NCI-H526 treated with DMSO at 0.1 percent for 48 hours (cell line): ENCODE data around the gene LRRC9.
A peak's percentile ranks its signal among the peaks of the same experiment; 100 is the strongest.
"Not testable (repeated sequence)": the region's sequence is repeated elsewhere in the genome, so short reads cannot be mapped to it uniquely, and the experiment has no call there.

ENCODE experiments used
- DNase-seq: peaks from one replicate; lab custom pipeline; 2025; lab: John Stamatoyannopoulos, UW

The LRRC9 gene

DNA sequence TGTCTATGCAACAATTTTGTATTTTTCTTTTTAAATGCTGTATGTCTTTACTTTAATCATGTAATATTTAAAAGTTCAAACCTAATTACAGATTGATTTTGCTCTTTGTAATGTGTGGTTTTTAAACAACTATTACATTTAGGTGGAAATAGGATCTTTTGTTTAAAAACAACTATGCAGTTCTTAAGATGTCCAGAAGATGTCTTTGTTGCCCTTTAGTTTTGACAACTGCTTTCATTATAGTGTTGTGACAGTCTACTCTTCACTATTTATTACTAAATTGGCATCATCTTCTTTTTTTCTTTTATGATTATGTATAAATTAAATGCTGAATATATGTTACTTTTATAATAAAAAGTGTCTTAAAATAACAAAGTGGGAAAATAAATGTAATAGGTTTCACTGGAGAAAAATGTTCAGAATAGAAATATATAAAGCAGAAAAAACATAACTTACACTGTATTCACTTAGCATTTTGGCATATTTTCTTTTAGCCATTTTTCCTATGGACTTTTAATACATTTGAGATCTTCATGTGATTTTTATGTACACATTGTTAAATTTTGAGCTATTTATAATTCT is 144.6 kb downstream of the LRRC9 start:
- DNase-seq: peak; percentile 10

DNA sequence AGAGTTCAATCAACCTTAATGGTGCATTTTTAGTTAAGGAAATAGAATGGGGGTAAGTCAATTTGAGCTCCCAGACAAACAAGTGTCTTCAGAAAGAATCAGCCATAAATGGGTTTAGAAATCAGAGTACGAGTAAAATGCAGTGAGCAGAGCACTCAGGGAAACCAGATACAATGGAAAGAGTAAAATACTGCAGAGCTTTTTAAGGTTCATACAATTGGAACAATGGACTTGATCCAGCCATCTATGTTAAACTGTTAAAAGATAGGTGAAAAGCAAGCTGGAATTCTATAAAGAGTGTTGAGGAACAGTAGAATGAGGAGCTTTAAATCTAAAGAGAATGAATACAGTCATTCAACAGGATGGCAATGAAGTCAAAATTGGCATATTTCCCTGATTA is 147.9 kb downstream of the LRRC9 start:
- DNase-seq: no peak

GRCh38 chr14:60079723-60080122 is 159.8 kb downstream of the LRRC9 start:
- no peak for DNase-seq

- DNase-seq: no peak
Observed at GRCh38 chr14:60085085-60085484, 165.1 kb downstream of the LRRC9 start.

DNA sequence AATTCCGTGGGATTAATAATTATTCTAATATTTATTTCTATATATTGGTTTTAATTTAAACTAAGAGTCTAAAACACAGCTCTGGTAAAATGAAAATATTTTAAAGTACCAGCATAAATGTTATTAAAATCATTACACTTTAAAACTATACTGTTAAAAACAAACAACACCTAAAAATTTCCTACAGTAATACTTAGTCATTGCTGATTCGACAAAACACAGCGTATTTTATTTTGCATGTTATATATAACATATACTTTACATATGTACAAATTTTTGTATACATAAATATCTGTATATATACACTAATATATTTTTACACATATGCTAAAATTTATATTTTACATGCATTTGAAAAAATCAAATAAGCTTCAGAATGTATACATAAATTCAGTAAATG is 165.7 kb downstream of the LRRC9 start:
- DNase-seq: no peak

- DNase-seq: no peak
Observed at GRCh38 chr14:60087668-60088067, 167.7 kb downstream of the LRRC9 start.

- DNase-seq: no peak
Observed at GRCh38 chr14:60089221-60089620, 169.3 kb downstream of the LRRC9 start.

DNA sequence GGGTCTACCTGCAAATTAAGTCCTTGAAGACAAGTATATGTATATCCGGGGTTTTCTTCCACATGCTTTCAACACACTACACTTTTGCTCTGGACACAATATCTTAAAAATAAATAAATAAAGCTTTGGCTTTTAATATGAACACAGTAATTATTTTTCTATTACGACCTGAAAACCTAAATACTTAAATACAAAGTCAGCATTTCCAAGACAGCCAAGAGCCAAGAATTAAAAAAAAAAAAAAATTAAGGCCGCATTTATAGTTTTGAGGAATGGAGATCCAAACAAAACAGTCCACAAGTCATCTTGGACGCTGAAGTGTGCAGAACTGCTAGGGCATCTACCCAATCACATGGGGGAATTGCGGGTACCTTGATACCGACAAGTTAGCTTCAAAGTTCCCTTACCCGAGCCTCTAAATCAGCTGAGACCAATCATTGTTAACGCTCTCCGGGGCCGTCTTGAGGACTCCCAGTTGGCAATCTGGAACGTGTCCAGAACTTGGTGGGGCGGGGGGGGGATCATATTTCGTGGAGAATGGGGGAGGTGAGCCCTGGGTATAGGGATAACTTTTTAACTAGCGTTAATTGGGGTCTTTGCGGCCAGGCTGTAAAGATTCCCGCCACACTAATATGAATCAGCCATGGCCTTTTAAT is 171.0 kb downstream of the LRRC9 start:
- DNase-seq: peak; percentile 57

- DNase-seq: peak; percentile 98
Observed at GRCh38 chr14:60091550-60092525, 171.9 kb downstream of the LRRC9 start, which contains the start of gene PCNX4. Gene PCNX4 (plus strand): TSS chr14:60091923. CDS start chr14:60107639, 15,716 bp downstream.

DNA sequence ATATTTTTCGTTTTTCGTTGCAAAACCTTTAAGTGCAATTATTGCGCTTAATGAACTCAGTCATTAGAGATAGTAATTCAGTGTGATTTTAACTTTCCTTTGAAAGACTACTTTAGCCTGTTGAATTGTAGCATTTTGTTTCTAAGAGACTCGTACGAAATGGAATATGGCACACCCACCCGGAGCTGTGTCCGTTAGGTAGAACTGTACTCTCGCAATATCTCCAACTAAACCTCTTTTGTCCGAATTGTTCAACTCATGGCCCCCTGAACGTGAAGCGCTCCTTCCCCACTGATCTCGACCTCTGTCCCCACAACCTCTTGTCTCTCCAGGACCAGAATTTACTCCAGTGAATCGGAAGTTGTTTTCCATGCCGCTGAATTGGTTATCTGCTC is 172.6 kb downstream of the LRRC9 start:
- DNase-seq: no peak

DNA sequence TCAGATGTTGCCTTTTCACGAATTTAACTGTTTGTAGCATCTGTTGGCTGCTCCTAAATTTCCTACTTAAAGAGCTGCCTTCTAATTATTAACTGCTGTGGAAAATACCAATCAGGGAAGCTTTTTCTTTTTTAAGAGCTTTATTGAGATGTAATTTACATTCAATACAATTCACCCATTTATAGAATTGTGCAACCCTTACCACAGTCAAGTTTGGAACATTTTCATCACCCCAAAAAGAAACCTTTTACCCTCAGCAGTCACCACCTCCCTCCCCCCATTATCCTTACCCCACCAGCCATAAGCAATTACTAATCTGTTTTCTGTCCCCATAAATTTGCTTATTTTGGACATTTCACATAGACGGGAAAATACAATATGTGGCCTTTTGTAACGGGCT is 173.1 kb downstream of the LRRC9 start:
- DNase-seq: no peak

DNA sequence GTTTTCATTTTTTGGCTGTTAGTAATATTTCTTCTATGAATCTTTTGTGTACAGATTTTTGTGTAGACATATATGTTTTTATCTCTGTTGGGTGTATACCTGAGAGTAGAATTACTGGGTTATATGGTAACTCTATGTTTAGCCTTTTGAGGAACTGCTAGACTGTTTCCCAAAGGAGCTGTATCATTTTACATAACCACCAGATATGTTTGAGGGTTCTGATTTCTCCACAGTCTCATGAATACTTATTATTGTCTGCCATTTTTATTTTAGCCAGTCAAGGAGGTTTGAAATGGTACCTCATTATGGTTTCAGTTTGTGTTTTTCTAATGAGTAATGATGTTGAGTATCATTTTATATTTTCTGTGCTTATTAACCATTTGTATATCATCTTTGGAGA is 173.7 kb downstream of the LRRC9 start:
- no peak for DNase-seq

DNA sequence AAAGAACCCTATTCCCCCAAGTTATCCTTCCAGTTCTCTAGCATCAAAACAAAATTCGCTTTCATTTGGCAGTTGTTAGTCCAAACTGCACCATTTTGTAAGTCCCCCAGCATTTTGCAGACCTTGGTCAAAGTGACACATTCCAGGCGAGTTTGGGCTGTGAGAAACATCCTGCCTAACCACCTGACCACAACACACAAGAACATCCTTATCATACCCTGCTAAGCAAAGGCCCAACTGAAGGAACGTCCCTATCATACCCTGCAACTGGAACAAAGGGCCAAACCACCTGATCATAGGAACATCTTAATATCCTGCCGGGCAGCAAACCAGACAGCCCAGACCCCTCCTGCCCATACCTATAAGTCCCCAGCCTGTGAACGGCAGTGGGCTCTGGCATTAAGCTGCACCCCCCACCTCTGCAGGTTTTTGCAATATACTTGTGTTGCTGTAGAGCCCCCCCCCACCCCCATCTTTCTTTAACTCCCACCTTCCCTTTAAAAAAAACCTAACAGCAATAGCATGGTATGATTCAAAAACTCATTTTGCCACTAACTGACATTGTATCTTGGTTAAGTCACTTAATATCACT is 174.5 kb downstream of the LRRC9 start:
- DNase-seq: no peak

- no peak for DNase-seq
Observed at GRCh38 chr14:60095231-60095630, 175.3 kb downstream of the LRRC9 start.

DNA sequence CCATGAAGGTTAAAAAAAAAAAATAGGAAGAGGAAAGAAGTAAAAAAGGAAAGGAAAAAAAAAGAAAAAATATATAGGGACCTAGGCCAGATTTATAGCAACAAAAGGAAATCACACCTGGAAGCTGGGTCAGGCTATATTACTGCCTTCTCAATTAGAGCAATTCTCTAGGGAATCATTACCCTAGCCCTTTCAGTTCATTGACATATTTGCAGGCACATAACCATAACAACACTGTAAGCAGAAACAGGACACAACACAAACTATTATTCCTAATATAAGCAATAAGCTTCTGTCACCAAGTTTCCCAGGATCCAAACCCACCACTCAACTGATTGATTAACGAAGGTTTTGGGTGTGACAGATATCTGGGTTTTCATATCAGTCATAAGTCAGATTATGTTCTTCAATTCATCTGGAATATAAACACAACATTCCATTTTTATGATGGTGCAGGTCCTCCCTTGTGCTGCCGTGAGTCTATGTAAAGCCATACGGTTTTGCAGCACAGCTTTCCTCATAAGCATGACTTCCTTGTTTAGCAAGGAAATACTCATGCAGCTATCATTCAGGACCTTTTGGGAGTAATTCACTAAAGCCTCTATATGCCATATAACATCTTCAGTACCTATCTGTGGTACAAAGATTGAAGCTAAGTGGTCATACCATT is 176.0 kb downstream of the LRRC9 start:
- DNase-seq: no peak

- no peak for DNase-seq
Observed at GRCh38 chr14:60097974-60098373, 178.0 kb downstream of the LRRC9 start.

GRCh38 chr14:60099855-60100254 is 179.9 kb downstream of the LRRC9 start:
- not testable (repeated sequence) for DNase-seq

DNA sequence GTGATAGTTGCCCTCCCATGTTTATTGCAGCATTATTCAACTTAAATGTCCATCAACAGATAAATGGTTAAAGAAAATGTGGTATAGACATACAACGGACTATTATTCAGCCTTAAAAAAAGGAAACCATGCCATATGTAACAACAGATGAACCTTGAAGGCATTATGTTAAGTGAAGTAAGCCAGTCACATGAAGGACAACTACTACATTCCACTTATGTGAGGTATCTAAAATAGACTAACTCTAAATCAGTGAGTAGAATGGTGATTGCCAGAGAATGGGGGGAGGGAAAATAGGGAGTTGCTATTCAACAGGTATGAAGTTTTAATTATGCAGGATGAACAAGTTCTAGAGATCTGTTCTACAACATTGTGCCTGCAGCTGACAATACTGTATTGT is 181.8 kb downstream of the LRRC9 start:
- no peak for DNase-seq

GRCh38 chr14:60102389-60102788 is 182.4 kb downstream of the LRRC9 start:
- no peak for DNase-seq

DNA sequence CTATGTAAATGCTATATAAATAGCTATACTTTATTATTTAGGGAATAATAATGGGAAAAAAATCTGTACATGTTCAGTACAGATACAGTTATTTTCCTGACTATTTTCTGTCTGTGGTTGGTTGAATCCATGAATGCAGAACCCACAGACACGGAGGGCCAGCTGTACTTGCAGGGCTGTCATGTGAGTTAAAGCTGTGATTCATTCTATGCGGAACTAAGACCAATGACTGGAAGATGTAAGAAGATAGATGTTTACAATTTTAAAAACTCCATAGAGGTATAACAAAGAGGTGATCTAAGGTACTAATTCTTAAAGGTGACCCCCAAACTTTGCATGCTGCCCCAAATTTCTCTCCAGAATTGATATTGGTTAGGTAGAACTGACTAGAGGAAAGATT is 186.4 kb downstream of the LRRC9 start:
- DNase-seq: no peak

GRCh38 chr14:60107477-60107876 is 187.5 kb downstream of the LRRC9 start:
- no peak for DNase-seq

DNA sequence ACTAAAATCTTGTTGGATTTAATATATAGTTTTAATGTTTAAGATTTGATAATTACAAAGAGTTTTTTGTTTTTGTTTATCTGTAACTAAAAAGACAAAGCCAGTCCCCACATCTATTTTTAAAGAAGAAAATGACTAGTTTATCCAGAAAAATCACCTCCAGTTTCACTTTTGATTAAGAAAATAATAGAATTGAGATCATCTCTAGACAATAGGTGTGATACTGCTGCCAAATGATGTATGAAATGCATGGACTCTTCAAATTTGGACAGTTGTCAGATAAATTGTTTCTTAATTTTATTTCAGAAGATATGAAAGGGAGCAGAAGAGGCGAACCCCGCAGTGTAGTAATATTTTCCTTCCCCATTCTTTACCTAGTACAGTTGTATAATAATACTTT is 191.8 kb downstream of the LRRC9 start:
- DNase-seq: no peak
